Esophagus squamous epithelium (tissue), 5 donors: ENCODE results near the gene UTP4. TPM values are rescaled to one million over a fixed set of nuclear protein-coding genes. Genes with fewer than 3 reads are reported as not detected.

ENCODE experiments used
- DNase-seq: peaks from one replicate; lab custom pipeline; 2025; lab: John Stamatoyannopoulos, UW
- H3K27ac ChIP-seq, 4 donors: fragments of 200-600 bp; sonication (generic); one replicate each; pipeline ENCODE4 v1.5.1; 2016 to 2019; ENCODE audit warnings: mild to moderate bottlenecking in 1 of 4
- H3K27me3 ChIP-seq, 4 donors: fragments of 200-600 bp; sonication (generic); 1 replicate in 3 of 4; 2 replicates in 1 of 4; pipeline versions ENCODE4 v1.5.1 to v1.6.0; 2017 to 2021; ENCODE audit warnings: antibody characterized with exemption in 1 of 4
- H3K36me3 ChIP-seq, 3 donors: fragments of 200-600 bp; sonication (generic); one replicate each; pipeline ENCODE4 v1.5.1; 2016 to 2019
- H3K4me1 ChIP-seq, 3 donors: fragments of 200-600 bp; sonication (generic); one replicate each; pipeline ENCODE4 v1.5.1; 2017 to 2019
- H3K4me3 ChIP-seq, 4 donors: fragments of 200-600 bp; sonication (generic); 1 replicate in 3 of 4; 2 replicates in 1 of 4; pipeline ENCODE4 v1.5.1; 2016 to 2019; ENCODE audit warnings: mild to moderate bottlenecking in 2 of 4, moderate library complexity in 1 of 4
- H3K9me3 ChIP-seq, 3 donors: fragments of 200-600 bp; sonication (generic); one replicate each; pipeline ENCODE4 v1.5.1; 2016 to 2019
- POLR2A ChIP-seq, 4 donors: fragments of 450-650 bp; IDR thresholded peaks; one replicate each; pipeline ENCODE4 v1.6.1; 2017; ENCODE audit warnings: antibody characterized with exemption in 4 of 4, mild to moderate bottlenecking in 4 of 4, moderate library complexity in 3 of 4
- WGBS, 2 donors: methylation state at CpG; one replicate each; pipeline ENCODE4 v1.1.5; 2018; 5-methylcytosine and 5-hydroxymethylcytosine counted together
- intact Hi-C: fragments of 100-400 bp; cut with DNase I; formaldehyde crosslinking; loops from one replicate; pipeline ENCODE4 v1.15.0; 2022
- total RNA-seq, 4 donors: library from RNA; depleted of rRNA; stranded (reverse); fragments of >200 nt; gene quantifications; one replicate each; pipeline ENCODE4 v1.1.0, GENCODE V29; 2016
- TF ChIP-seq, protein P1 (sequence below), 6 experiments: fragments of 450-650 bp in 4 of 6; fragments of 200-600 bp in 2 of 6; sonication (generic) in 2 of 6; IDR thresholded peaks; one replicate each; pipeline ENCODE4 v1.5.1; 2016 to 2019; ENCODE audit warnings: antibody characterized with exemption in 6 of 6, mild to moderate bottlenecking in 4 of 6, moderate library complexity in 4 of 6
- donor health status: DM: yes; HTN: yes; CAD: no.

UTP4 gene
- total RNA-seq, 4 donors from 2014 or later: 18.3 to 42.2 (median 28.6) TPM

DNA sequence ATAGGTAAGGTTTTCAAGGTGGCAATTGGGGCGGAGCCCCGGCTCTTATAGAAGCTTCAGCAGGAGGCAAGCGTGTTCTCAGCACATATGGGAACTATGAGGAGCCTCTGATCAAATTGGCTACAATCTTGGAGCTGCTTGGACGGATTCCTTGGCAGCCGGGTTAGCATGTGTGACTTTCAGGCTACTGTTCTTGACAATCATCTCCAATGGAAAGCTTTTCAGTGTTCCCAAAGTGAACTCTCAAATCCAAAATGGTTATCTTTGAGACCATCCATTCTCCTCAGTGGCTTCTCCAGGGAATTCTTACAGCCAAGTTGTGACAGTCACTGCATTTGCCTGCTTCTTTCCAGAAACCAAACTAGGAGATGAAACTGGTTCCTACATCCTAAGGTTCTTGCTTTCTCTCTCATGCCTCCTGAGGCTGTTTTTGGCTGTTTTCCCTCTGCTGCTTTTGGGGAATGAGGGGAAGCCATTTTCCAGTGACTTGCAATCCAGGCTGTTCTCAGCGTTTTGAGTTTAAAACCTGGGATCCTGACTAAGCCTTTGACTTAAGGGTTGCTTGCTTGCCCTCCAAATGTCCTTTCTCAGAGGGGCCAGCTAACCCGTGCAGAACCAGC lies 16.1 kb upstream of the UTP4 start:
- no peak for TF ChIP-seq POLR2A (IDR thresholded peaks at IDR 0.05)
- TF ChIP-seq, protein P1, sequence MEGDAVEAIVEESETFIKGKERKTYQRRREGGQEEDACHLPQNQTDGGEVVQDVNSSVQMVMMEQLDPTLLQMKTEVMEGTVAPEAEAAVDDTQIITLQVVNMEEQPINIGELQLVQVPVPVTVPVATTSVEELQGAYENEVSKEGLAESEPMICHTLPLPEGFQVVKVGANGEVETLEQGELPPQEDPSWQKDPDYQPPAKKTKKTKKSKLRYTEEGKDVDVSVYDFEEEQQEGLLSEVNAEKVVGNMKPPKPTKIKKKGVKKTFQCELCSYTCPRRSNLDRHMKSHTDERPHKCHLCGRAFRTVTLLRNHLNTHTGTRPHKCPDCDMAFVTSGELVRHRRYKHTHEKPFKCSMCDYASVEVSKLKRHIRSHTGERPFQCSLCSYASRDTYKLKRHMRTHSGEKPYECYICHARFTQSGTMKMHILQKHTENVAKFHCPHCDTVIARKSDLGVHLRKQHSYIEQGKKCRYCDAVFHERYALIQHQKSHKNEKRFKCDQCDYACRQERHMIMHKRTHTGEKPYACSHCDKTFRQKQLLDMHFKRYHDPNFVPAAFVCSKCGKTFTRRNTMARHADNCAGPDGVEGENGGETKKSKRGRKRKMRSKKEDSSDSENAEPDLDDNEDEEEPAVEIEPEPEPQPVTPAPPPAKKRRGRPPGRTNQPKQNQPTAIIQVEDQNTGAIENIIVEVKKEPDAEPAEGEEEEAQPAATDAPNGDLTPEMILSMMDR (IDR thresholded peaks at IDR 0.05): no peak
- peaks cover 19 to 94% (median 28%) of the 10 kb centered on the region in 3 donors for H3K36me3 ChIP-seq
- no peak overlapping the region for H3K4me3 ChIP-seq
- no peak for DNase-seq
- WGBS, 2 donors: 59 to 91% methylated on average over 6 to 7 of the region's 7 CpGs
- intact Hi-C loops: loop anchor here (10.0 kb wide), 1 partner anchor 592 kb away; no protein-coding TSS in a partner anchor
- no peaks in the 10 kb centered on the region for H3K9me3 ChIP-seq
- H3K27ac ChIP-seq: no peak overlapping the region
- H3K27me3 ChIP-seq: no peaks in the 10 kb centered on the region
- H3K4me1 ChIP-seq: peaks cover 0 to 52% (median 13%) of the 10 kb centered on the region in 3 donors

DNA sequence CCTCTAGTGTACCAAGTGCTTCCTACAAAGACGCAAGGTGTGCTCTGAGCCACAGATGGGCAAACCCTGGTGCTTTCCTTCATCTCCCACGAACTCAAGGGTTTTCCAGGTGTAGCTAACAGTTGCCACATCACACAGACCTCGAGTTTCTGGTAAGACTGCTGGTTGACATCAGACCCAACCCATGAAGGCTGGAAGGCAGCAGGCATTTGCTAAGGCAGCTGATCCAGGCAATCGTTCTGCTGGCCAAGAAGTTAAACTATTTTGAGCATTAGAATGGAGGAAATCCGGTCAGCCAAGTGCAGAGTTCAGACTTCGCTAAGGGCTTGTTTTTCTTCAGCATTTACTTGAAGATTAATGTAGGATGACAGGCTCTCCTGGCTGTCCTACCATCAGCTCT lies 15.5 kb upstream of the UTP4 start:
- Histone ChIP-seq H3K36me3 (peaks cover 16 to 93% (median 28%) of the 10 kb centered on the region in 3 donors), H3K27ac (no peak overlapping the region), H3K4me3 (no peak overlapping the region), H3K9me3 (no peaks in the 10 kb centered on the region), H3K4me1 (peaks cover 0 to 46% (median 8%) of the 10 kb centered on the region in 3 donors), H3K27me3 (no peaks in the 10 kb centered on the region)
- WGBS, 2 donors: 46 to 50% methylated on average over 2 to 5 of the region's 6 CpGs
- no peak for DNase-seq
- intact Hi-C loops: loop anchor here (10.0 kb wide), 1 partner anchor 592 kb away; no protein-coding TSS in a partner anchor
- TF ChIP-seq, protein P1 (IDR thresholded peaks at IDR 0.05): no peak

DNA sequence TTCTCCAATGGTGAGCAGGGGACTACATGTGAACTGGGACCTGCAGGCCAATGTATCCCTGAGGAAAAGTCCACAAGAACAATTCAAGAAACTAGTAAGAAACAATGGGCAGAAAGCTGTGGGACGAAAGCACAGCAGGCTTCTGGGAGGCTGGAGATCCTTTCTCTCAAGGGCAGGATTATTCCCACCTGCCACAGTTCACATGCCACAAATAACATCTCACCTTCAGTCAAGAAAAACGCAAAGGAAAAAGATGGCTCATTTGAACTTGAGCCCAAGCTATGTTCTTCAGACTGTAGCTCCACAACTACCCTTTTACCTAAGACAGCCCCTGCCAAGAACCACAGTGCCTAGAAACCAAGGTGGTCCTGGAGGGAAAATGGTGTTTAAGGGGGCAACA lies 14.0 kb upstream of the UTP4 start:
- Histone ChIP-seq H3K27me3 (no peaks in the 10 kb centered on the region), H3K36me3 (peaks cover 16 to 83% (median 28%) of the 10 kb centered on the region in 3 donors), H3K27ac (no peak overlapping the region), H3K4me3 (no peak overlapping the region), H3K4me1 (peaks cover 0 to 32% (median 4%) of the 10 kb centered on the region in 3 donors), H3K9me3 (no peaks in the 10 kb centered on the region)
- intact Hi-C loops: loop anchor here (10.0 kb wide), 1 partner anchor 594 kb away; no protein-coding TSS in a partner anchor
- WGBS, 2 donors: 80 to 93% methylated on average over 2 of the region's 2 CpGs
- TF ChIP-seq, protein P1 (IDR thresholded peaks at IDR 0.05): no peak
- DNase-seq: no peak

DNA sequence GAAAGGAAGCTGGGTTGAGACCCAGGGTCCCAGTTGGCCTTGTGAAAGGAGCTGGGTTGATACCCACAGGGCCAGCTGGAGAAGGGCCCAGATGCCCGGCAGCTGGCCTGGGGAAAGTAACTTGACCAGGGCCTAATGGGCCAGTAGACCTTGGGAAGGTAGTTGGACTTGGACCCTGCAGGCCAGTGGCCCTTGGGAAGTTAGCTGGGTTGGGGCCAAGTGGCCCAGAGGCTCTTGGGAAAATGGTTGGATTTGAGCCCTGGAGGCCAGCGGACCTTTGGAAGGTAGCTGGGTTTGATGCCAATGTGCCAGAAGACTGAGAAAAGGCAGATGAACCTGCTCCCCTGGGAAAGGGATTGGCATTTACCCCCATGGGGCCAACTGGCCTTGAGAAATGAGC lies 13.5 kb upstream of the UTP4 start:
- no peak overlapping the region for H3K27ac ChIP-seq
- intact Hi-C loops: loop anchor here (10.0 kb wide), 1 partner anchor 594 kb away; no protein-coding TSS in a partner anchor
- no peak for TF ChIP-seq POLR2A (IDR thresholded peaks at IDR 0.05)
- TF ChIP-seq, protein P1 (IDR thresholded peaks at IDR 0.05): no peak
- 75 to 86% methylated on average over 1 to 2 of the region's 2 CpGs for WGBS, 2 donors
- H3K9me3 ChIP-seq: no peaks in the 10 kb centered on the region
- H3K4me1 ChIP-seq: peaks cover 0 to 32% (median 4%) of the 10 kb centered on the region in 3 donors
- H3K4me3 ChIP-seq: no peak overlapping the region
- H3K27me3 ChIP-seq: no peaks in the 10 kb centered on the region
- DNase-seq: no peak
- H3K36me3 ChIP-seq: peaks cover 13 to 78% (median 28%) of the 10 kb centered on the region in 3 donors

DNA sequence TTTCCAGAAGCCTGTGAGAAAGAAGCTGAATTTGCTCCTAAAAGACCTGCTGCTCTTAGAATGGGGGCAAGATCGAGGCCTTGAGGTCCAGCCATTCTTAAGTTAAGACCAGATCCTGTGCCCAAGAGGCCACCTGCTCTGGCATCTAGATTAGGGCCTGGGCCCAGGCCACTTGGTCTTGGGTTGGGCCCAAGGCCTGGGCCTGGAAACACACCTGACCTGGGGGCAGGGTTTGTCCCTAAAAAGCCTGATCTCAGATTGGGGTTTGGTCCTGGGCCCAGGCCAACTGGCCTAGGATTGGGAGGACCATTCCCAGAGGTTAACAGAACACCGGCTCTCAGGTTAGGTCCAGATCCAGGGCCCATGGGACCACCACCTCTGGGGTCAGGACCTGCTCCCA lies 12.9 kb upstream of the UTP4 start:
- TF ChIP-seq, protein P1 (IDR thresholded peaks at IDR 0.05): no peak
- no peak for TF ChIP-seq POLR2A (IDR thresholded peaks at IDR 0.05)
- DNase-seq: no peak
- Histone ChIP-seq H3K27ac (no peak overlapping the region), H3K9me3 (no peaks in the 10 kb centered on the region), H3K27me3 (no peaks in the 10 kb centered on the region), H3K4me3 (no peak overlapping the region), H3K36me3 (peaks cover 8 to 72% (median 24%) of the 10 kb centered on the region in 3 donors), H3K4me1 (peaks cover 0 to 32% (median 4%) of the 10 kb centered on the region in 3 donors)
- intact Hi-C loops: loop anchor here (10.0 kb wide), 1 partner anchor 595 kb away; no protein-coding TSS in a partner anchor
- 80% methylated on average over 1 of the region's 2 CpGs; no CpG with 5 or more reads in 1 of the 2 donors for WGBS, 2 donors
